Measurements from ENCODE around the gene PTAFR. TPM values are rescaled to one million over a fixed set of nuclear protein-coding genes. Genes with fewer than 3 reads are reported as not detected.

The PTAFR gene
- total RNA-seq, 1 experiment from 2014 or later, result 74.2 TPM

DNA sequence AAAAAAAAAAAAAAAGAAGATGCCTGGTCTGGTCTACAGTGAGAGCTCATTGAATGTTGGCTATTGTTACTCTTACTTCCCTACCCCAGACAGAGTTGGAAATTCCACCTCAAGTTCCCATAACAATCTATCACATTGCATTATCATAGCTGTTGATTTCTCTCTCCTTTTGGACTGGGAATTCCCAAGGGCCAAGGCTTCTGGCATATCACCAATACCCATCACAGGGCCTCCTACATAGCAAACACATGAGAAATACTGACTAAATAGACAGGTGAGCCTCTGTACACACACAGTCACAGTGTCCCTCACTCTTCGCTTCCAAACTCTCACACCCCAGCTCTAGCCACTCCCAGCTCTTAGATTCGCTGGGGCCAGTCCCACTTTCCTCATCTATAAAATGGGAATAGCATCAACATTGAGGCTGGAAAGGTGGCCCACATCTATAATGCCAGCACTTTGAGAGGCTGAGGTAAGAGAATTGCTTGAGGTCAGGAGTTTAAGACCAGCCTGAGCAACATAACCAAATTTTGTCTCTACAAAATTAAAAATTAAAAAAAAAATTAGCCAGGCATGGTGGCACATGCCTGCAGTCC is 6.4 kb downstream of the PTAFR start:
- Histone ChIP-seq H3K27ac (ENCODE audit: low read length) (peak overlapping the region; percentile 30; the same call in 1 of the 2 replicates), H3K9ac (ENCODE audit: low read length) (no peak overlapping the region), H4K20me1 (ENCODE audit: insufficient read depth, low read depth, low read length) (no peaks in the 10 kb centered on the region), H3K79me2 (ENCODE audit: low read length) (peaks cover 71% of the 10 kb centered on the region), H3K27me3 (ENCODE audit: low read length) (no peaks in the 10 kb centered on the region), H3K4me1 (ENCODE audit: low read length) (peaks cover 49% of the 10 kb centered on the region), H3K9me2 (replicated peaks; ENCODE audit: insufficient read depth, low read length) (no peaks in the 10 kb centered on the region), H3K4me3 (ENCODE audit: low read length) (no peak overlapping the region), H3K36me3 (ENCODE audit: insufficient read depth, low read length) (peaks cover 13% of the 10 kb centered on the region), H3K9me3 (ENCODE audit: low read length) (no peaks in the 10 kb centered on the region), H3K4me2 (ENCODE audit: low read depth, low read length, poor library complexity, severe bottlenecking) (no peak overlapping the region), H2AFZ (ENCODE audit: low read length) (no peak overlapping the region)
- no peak for DNase-seq

- Histone ChIP-seq H2AFZ (ENCODE audit: low read length) (no peak overlapping the region), H3K9me2 (replicated peaks; ENCODE audit: insufficient read depth, low read length) (no peaks in the 10 kb centered on the region), H3K4me3 (ENCODE audit: low read length) (no peak overlapping the region), H3K36me3 (ENCODE audit: insufficient read depth, low read length) (no peaks in the 10 kb centered on the region; the same call in none of the 2 replicates), H3K9me3 (ENCODE audit: low read length) (no peaks in the 10 kb centered on the region), H3K27me3 (ENCODE audit: low read length) (no peaks in the 10 kb centered on the region), H3K4me1 (ENCODE audit: low read length) (peaks cover 40% of the 10 kb centered on the region), H3K79me2 (ENCODE audit: low read length) (peaks cover 88% of the 10 kb centered on the region), H4K20me1 (ENCODE audit: insufficient read depth, low read depth, low read length) (no peaks in the 10 kb centered on the region), H3K9ac (ENCODE audit: low read length) (peak overlapping the region; percentile 44; the same call in 1 of the 2 replicates), H3K4me2 (ENCODE audit: low read depth, low read length, poor library complexity, severe bottlenecking) (peak overlapping the region; percentile 46), H3K27ac (ENCODE audit: low read length) (peak overlapping the region; percentile 74)
- DNase-seq, result no peak
These were observed 12.9 kb downstream of the PTAFR start for GRCh38 chr1:28163496-28164161.

- no peak overlapping the region for H3K9ac ChIP-seq (ENCODE audit: low read length)
- peaks cover 40% of the 10 kb centered on the region for H3K4me1 ChIP-seq (ENCODE audit: low read length)
- no peaks in the 10 kb centered on the region for H3K9me2 ChIP-seq (replicated peaks; ENCODE audit: insufficient read depth, low read length)
- H3K27ac ChIP-seq (ENCODE audit: low read length), result peak overlapping the region; percentile 64
- no peak for DNase-seq
- no peaks in the 10 kb centered on the region for H4K20me1 ChIP-seq (ENCODE audit: insufficient read depth, low read depth, low read length)
- H3K36me3 ChIP-seq (ENCODE audit: insufficient read depth, low read length), result no peaks in the 10 kb centered on the region; the same call in 1 of the 2 replicates
- H3K4me2 ChIP-seq (ENCODE audit: low read depth, low read length, poor library complexity, severe bottlenecking), result no peak overlapping the region
- H3K27me3 ChIP-seq (ENCODE audit: low read length), result no peaks in the 10 kb centered on the region
- no peaks in the 10 kb centered on the region for H3K9me3 ChIP-seq (ENCODE audit: low read length)
- H2AFZ ChIP-seq (ENCODE audit: low read length), result no peak overlapping the region
- H3K79me2 ChIP-seq (ENCODE audit: low read length), result peaks cover 87% of the 10 kb centered on the region
- H3K4me3 ChIP-seq (ENCODE audit: low read length), result no peak overlapping the region
These were observed 14.3 kb downstream of the PTAFR start for GRCh38 chr1:28162151-28162550.

DNA sequence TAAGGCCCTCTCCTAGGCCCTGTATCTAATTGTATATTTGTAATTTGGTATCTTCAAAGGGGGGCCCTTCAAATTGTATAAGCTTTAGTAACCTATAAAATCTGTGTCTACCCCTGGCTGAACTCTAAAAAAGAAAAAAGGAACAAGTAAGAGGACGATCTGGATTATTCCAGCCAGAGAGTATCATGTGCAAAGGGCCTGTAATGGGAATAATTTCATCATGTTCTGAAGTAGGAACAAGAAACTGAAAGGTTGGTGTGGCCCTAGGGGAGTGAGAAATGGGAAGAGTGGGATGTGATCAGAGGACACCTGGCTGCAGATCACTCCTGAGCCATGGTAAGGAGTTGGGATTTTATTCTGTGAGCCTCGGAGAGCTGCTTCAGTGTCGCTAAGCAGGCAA is 14.7 kb downstream of the PTAFR start:
- peaks cover 40% of the 10 kb centered on the region for H3K4me1 ChIP-seq (ENCODE audit: low read length)
- peaks cover 84% of the 10 kb centered on the region for H3K79me2 ChIP-seq (ENCODE audit: low read length)
- no peaks in the 10 kb centered on the region for H3K27me3 ChIP-seq (ENCODE audit: low read length)
- H3K9ac ChIP-seq (ENCODE audit: low read length), result no peak overlapping the region
- no peaks in the 10 kb centered on the region for H3K36me3 ChIP-seq (ENCODE audit: insufficient read depth, low read length)
- no peak overlapping the region for H3K4me2 ChIP-seq (ENCODE audit: low read depth, low read length, poor library complexity, severe bottlenecking)
- no peaks in the 10 kb centered on the region for H4K20me1 ChIP-seq (ENCODE audit: insufficient read depth, low read depth, low read length)
- H3K27ac ChIP-seq (ENCODE audit: low read length), result peak overlapping the region; percentile 64
- no peak overlapping the region for H2AFZ ChIP-seq (ENCODE audit: low read length)
- H3K9me2 ChIP-seq (replicated peaks; ENCODE audit: insufficient read depth, low read length), result no peaks in the 10 kb centered on the region
- no peaks in the 10 kb centered on the region for H3K9me3 ChIP-seq (ENCODE audit: low read length)
- DNase-seq, result no peak
- no peak overlapping the region for H3K4me3 ChIP-seq (ENCODE audit: low read length)

DNA sequence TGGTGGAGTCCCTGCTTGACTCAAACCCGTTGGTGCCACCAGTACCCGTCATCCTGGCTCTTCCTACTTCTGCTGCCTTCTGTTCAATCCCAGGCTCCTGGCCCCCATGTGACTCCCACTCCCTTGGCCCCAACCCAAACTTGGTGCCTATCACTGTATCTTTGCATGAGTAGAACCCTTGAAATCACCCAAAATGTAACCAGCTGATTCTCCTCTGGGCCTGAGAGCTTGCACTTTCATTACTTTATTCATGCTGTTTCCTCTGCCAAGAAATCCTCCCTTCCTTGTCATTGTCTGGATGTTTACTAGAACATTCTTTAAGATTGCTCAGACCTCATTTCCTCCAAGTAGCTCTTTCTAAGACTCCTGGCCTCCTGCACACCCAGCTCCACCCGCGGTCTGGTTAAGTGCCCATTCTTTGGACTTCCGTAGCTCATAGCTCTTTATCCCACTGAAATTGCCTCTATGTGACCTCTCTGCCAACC is 15.7 kb downstream of the PTAFR start:
- Histone ChIP-seq H3K27ac (ENCODE audit: low read length) (peak overlapping the region; percentile 64), H3K79me2 (ENCODE audit: low read length) (peaks cover 77% of the 10 kb centered on the region), H3K4me2 (ENCODE audit: low read depth, low read length, poor library complexity, severe bottlenecking) (no peak overlapping the region), H3K9me3 (ENCODE audit: low read length) (no peaks in the 10 kb centered on the region), H3K9ac (ENCODE audit: low read length) (no peak overlapping the region), H3K9me2 (replicated peaks; ENCODE audit: insufficient read depth, low read length) (no peaks in the 10 kb centered on the region), H3K4me3 (ENCODE audit: low read length) (no peak overlapping the region), H3K36me3 (ENCODE audit: insufficient read depth, low read length) (no peaks in the 10 kb centered on the region), H4K20me1 (ENCODE audit: insufficient read depth, low read depth, low read length) (no peaks in the 10 kb centered on the region), H3K4me1 (ENCODE audit: low read length) (peaks cover 37% of the 10 kb centered on the region), H2AFZ (ENCODE audit: low read length) (no peak overlapping the region), H3K27me3 (ENCODE audit: low read length) (no peaks in the 10 kb centered on the region)
- no peak for DNase-seq

GRCh38 chr1:28159680-28160079 is 16.8 kb downstream of the PTAFR start:
- H3K9ac ChIP-seq (ENCODE audit: low read length), result no peak overlapping the region
- no peaks in the 10 kb centered on the region for H3K36me3 ChIP-seq (ENCODE audit: insufficient read depth, low read length)
- H3K79me2 ChIP-seq (ENCODE audit: low read length), result peaks cover 72% of the 10 kb centered on the region
- no peaks in the 10 kb centered on the region for H3K9me2 ChIP-seq (replicated peaks; ENCODE audit: insufficient read depth, low read length)
- H3K9me3 ChIP-seq (ENCODE audit: low read length), result no peaks in the 10 kb centered on the region
- no peaks in the 10 kb centered on the region for H4K20me1 ChIP-seq (ENCODE audit: insufficient read depth, low read depth, low read length)
- H3K4me1 ChIP-seq (ENCODE audit: low read length), result peaks cover 33% of the 10 kb centered on the region
- H2AFZ ChIP-seq (ENCODE audit: low read length), result no peak overlapping the region
- no peak overlapping the region for H3K4me3 ChIP-seq (ENCODE audit: low read length)
- no peak overlapping the region for H3K27ac ChIP-seq (ENCODE audit: low read length)
- no peaks in the 10 kb centered on the region for H3K27me3 ChIP-seq (ENCODE audit: low read length)
- DNase-seq, result no peak
- H3K4me2 ChIP-seq (ENCODE audit: low read depth, low read length, poor library complexity, severe bottlenecking), result no peak overlapping the region

DNA sequence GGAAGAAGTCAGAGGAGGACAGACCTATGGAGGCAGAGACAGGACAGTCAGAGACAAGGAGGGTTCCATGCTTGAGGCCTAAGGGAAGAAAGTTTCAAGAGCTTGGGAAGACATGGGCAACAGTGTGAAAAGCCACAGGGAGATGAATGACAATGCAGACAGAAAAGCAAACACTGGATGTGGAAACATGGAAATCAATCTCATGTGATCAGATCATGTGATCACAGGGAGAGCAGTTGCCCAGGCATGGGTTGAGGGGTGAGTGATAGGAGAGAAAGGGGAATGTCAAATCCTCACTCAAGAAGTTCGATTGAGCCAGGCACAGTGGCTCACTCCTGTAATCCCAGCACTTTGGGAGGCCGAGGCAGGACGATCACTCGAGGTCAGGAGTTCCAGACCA is 17.2 kb downstream of the PTAFR start:
- no peaks in the 10 kb centered on the region for H3K9me3 ChIP-seq (ENCODE audit: low read length)
- peaks cover 28% of the 10 kb centered on the region for H3K4me1 ChIP-seq (ENCODE audit: low read length)
- H3K9me2 ChIP-seq (replicated peaks; ENCODE audit: insufficient read depth, low read length), result no peaks in the 10 kb centered on the region
- peaks cover 68% of the 10 kb centered on the region for H3K79me2 ChIP-seq (ENCODE audit: low read length)
- H2AFZ ChIP-seq (ENCODE audit: low read length), result no peak overlapping the region
- no peaks in the 10 kb centered on the region for H4K20me1 ChIP-seq (ENCODE audit: insufficient read depth, low read depth, low read length)
- H3K4me3 ChIP-seq (ENCODE audit: low read length), result no peak overlapping the region
- DNase-seq, result no peak
- no peak overlapping the region for H3K27ac ChIP-seq (ENCODE audit: low read length)
- no peak overlapping the region for H3K9ac ChIP-seq (ENCODE audit: low read length)
- H3K27me3 ChIP-seq (ENCODE audit: low read length), result no peaks in the 10 kb centered on the region
- no peaks in the 10 kb centered on the region for H3K36me3 ChIP-seq (ENCODE audit: insufficient read depth, low read length)
- H3K4me2 ChIP-seq (ENCODE audit: low read depth, low read length, poor library complexity, severe bottlenecking), result no peak overlapping the region

GRCh38 chr1:28157894-28158293 is 18.6 kb downstream of the PTAFR start:
- Histone ChIP-seq H4K20me1 (ENCODE audit: insufficient read depth, low read depth, low read length) (no peaks in the 10 kb centered on the region), H3K36me3 (ENCODE audit: insufficient read depth, low read length) (no peaks in the 10 kb centered on the region), H3K27ac (ENCODE audit: low read length) (no peak overlapping the region), H3K79me2 (ENCODE audit: low read length) (peaks cover 66% of the 10 kb centered on the region), H3K4me2 (ENCODE audit: low read depth, low read length, poor library complexity, severe bottlenecking) (no peak overlapping the region), H3K9me2 (replicated peaks; ENCODE audit: insufficient read depth, low read length) (no peaks in the 10 kb centered on the region), H3K27me3 (ENCODE audit: low read length) (no peaks in the 10 kb centered on the region), H3K4me1 (ENCODE audit: low read length) (peaks cover 18% of the 10 kb centered on the region), H2AFZ (ENCODE audit: low read length) (no peak overlapping the region), H3K9me3 (ENCODE audit: low read length) (no peaks in the 10 kb centered on the region), H3K4me3 (ENCODE audit: low read length) (no peak overlapping the region), H3K9ac (ENCODE audit: low read length) (no peak overlapping the region)
- DNase-seq, result no peak
